KMS-11 (cell line): Measurements from ENCODE around the gene LARP6.
"Not testable (repeated sequence)": the region's sequence is repeated elsewhere in the genome, so short reads cannot be mapped to it uniquely, and the experiment has no call there.

Source experiments
- H2AFZ ChIP-seq: fragments of 200-600 bp; sonication (generic); 2 replicates; pipeline ENCODE4 v1.6.1; 2016; ENCODE audit warnings: antibody characterized with exemption, mixed run types, low read depth
- H3K27ac ChIP-seq: fragments of 200-600 bp; sonication (generic); 2 replicates; pipeline ENCODE4 v1.6.1; 2016; ENCODE audit warnings: mild to moderate bottlenecking, mixed run types
- H3K27me3 ChIP-seq: fragments of 200-600 bp; sonication (generic); 2 replicates; pipeline ENCODE4 v1.6.1; 2017; ENCODE audit warnings: mild to moderate bottlenecking, low read depth, mixed run types, moderate library complexity; ENCODE audit not compliant: insufficient read depth
- H3K36me3 ChIP-seq: fragments of 200-600 bp; sonication (generic); 2 replicates; pipeline ENCODE4 v1.6.1; 2017; ENCODE audit warnings: mild to moderate bottlenecking, mixed run types; ENCODE audit not compliant: insufficient read depth
- H3K4me1 ChIP-seq: fragments of 200-600 bp; sonication (generic); 2 replicates; pipeline ENCODE4 v1.6.1; 2016; ENCODE audit warnings: mild to moderate bottlenecking, low read depth, mixed run types; ENCODE audit not compliant: poor library complexity, severe bottlenecking
- H3K4me2 ChIP-seq: fragments of 200-600 bp; sonication (generic); 2 replicates; pipeline ENCODE4 v1.7.0; 2016; ENCODE audit warnings: mild to moderate bottlenecking, mixed run types
- H3K4me3 ChIP-seq: fragments of 200-600 bp; sonication (generic); IDR thresholded peaks from 2 replicates; pipeline ENCODE4 v1.6.1; 2017; ENCODE audit warnings: low read depth, low read length, mixed read lengths; ENCODE audit not compliant: insufficient read depth
- H3K79me2 ChIP-seq: fragments of 200-600 bp; sonication (generic); 2 replicates; pipeline ENCODE4 v1.6.1; 2016; ENCODE audit warnings: low read depth, mixed run types; ENCODE audit not compliant: insufficient read depth
- H3K9ac ChIP-seq: fragments of 200-600 bp; sonication (generic); 2 replicates; pipeline ENCODE4 v1.6.1; 2016; ENCODE audit warnings: mild to moderate bottlenecking, mixed run types
- H4K20me1 ChIP-seq: fragments of 200-600 bp; sonication (generic); 2 replicates; pipeline ENCODE4 v1.6.1; 2016; ENCODE audit warnings: mild to moderate bottlenecking, mixed run types; ENCODE audit not compliant: insufficient read depth
- TF ChIP-seq, protein P1 (sequence below): fragments of 200-600 bp; sonication (generic); conservative IDR thresholded peaks from 2 replicates; pipeline ENCODE4 v1.6.1; 2017; ENCODE audit warnings: low read depth, mild to moderate bottlenecking, antibody characterized with exemption, low read length, moderate library complexity, mixed read lengths

LARP6 gene

DNA sequence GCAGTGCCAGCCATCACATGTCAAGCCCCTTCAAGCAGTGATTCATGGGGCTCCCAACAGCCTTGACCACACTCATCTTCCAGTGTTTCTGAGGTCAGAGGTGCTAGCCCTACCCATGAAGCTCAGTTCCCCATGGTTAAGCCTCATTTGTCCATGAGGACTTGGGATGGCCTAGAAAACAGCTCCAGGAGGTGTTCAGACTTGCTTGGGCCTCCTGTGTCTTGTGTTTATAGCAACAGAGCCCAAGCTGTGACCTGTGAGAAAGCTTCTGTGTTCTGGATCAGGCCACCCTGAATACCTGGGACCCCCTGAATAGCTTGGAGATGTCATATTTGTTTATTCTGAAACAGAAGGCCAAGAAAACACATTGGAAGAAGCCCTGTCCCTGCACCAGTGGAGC lies 36.7 kb downstream of the LARP6 start:
- Histone ChIP-seq H3K27ac (no peak overlapping the region), H3K4me3 (no peak overlapping the region), H4K20me1 (no peaks in the 10 kb centered on the region), H3K9ac (no peak overlapping the region), H3K4me2 (no peak overlapping the region), H3K36me3 (no peaks in the 10 kb centered on the region), H3K79me2 (no peaks in the 10 kb centered on the region), H3K27me3 (no peaks in the 10 kb centered on the region), H3K4me1 (no peaks in the 10 kb centered on the region), H2AFZ (no peak overlapping the region)
- TF ChIP-seq, protein P1, sequence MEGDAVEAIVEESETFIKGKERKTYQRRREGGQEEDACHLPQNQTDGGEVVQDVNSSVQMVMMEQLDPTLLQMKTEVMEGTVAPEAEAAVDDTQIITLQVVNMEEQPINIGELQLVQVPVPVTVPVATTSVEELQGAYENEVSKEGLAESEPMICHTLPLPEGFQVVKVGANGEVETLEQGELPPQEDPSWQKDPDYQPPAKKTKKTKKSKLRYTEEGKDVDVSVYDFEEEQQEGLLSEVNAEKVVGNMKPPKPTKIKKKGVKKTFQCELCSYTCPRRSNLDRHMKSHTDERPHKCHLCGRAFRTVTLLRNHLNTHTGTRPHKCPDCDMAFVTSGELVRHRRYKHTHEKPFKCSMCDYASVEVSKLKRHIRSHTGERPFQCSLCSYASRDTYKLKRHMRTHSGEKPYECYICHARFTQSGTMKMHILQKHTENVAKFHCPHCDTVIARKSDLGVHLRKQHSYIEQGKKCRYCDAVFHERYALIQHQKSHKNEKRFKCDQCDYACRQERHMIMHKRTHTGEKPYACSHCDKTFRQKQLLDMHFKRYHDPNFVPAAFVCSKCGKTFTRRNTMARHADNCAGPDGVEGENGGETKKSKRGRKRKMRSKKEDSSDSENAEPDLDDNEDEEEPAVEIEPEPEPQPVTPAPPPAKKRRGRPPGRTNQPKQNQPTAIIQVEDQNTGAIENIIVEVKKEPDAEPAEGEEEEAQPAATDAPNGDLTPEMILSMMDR, result no peak

DNA sequence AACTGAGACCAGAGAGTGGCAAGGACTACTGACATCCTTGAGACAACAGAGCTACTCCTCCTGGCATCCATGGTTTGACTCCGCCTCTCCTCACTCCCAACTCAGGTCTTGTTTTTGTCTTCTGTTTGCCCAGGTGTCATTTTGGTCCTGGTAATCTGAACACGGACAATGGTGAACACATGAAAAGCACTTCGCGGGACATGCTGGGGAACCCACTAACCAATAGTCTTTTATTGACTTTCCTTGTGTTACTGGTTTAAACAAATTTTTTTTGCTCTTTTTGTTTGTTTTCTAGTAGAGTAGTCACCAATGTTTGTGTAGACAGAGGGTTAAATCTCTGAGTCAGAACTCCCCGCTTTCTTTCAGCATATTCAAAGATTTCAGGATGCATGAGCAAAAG lies 38.4 kb downstream of the LARP6 start:
- TF ChIP-seq, protein P1, result no peak
- Histone ChIP-seq H3K4me1 (no peaks in the 10 kb centered on the region), H3K79me2 (no peaks in the 10 kb centered on the region), H3K27ac (no peak overlapping the region), H3K4me3 (no peak overlapping the region), H3K9ac (no peak overlapping the region), H4K20me1 (no peaks in the 10 kb centered on the region), H3K27me3 (no peaks in the 10 kb centered on the region), H2AFZ (no peak overlapping the region), H3K4me2 (no peak overlapping the region), H3K36me3 (no peaks in the 10 kb centered on the region)

DNA sequence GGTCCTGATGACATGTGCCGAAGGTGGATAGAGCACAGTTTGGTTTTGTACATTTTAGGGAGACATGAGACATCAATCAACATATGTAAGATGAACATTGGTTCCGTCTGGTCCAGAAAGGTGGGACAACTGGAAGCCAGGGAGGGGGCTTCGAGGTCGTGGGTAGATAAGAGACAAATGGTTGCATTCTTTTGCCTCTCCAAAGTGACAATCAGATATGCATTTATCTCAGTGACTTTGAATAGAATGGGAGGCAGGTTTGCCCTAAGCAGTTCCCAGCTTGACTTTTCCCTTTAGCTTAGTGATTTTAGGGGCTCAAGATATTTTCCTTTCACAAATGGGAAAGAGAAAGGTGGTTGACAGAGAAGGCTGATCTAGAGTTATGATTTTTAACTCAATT lies 38.9 kb downstream of the LARP6 start:
- not testable (repeated sequence) for H3K79me2 ChIP-seq, H3K36me3 ChIP-seq, H2AFZ ChIP-seq, H3K4me2 ChIP-seq, H3K27ac ChIP-seq, H4K20me1 ChIP-seq, H3K9ac ChIP-seq, H3K27me3 ChIP-seq, H3K4me3 ChIP-seq, H3K4me1 ChIP-seq

DNA sequence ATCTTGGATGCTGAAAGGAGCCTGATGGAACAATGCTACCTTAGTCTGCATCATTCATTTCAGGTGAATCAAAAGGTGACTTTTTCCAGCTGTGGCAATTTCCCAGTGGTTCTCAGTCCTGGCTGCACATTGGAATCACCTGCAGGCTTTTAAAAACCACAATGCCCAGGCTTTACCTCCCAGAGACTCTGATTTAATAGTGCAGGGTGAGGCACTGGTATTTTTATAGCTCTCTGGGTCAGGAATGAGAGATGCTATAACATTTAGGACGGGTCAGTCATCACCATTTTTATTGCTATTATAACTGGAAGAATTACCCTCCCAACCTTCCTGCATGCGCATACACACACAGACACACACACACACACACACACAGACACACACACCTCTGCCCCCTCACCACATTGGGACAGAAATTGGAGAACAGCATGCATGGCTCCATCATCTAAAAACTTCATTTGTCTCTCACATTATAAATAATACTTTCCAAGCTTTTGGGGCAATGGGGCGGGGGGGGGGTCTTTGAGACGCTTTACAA lies 41.1 kb downstream of the LARP6 start:
- no peak overlapping the region for H2AFZ ChIP-seq
- H3K36me3 ChIP-seq, result no peaks in the 10 kb centered on the region
- H4K20me1 ChIP-seq, result no peaks in the 10 kb centered on the region
- no peak overlapping the region for H3K27ac ChIP-seq
- H3K4me3 ChIP-seq, result no peak overlapping the region
- no peak overlapping the region for H3K4me2 ChIP-seq
- TF ChIP-seq, protein P1, result no peak
- no peaks in the 10 kb centered on the region for H3K79me2 ChIP-seq
- H3K4me1 ChIP-seq, result no peaks in the 10 kb centered on the region
- H3K27me3 ChIP-seq, result no peaks in the 10 kb centered on the region
- H3K9ac ChIP-seq, result no peak overlapping the region

DNA sequence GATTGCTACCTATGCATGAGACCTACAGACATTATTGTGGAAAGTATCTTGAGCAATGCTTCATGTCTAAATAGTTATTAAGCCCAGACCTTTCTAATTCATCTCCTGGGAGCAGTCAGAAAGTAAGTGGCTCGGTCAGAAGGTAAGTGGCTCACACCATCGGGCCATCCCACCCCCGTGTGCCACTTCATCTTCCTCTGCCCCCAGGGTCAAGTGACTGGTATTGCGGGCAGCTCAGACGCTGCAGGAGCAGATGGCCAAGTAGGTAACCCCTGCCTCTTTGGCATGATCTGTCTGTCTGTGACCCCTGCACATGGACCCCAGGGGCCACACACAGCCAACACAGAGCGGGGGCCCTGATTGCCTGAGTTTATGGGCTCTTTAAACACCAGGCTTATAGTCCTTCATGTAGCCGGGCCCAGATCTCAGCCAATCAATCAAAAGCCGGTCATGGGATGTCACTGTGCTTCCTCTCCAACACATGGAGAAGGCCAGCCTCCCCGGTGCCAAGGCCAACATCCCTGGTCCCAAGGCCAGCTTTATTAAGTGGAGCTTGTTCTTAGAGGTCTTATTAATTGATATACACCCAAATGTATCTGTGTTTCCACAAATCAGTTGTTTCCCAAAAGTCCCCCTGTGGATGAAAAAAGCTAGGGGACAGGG lies 42.9 kb downstream of the LARP6 start:
- H3K36me3 ChIP-seq, result no peaks in the 10 kb centered on the region
- TF ChIP-seq, protein P1, result no peak
- no peak overlapping the region for H3K9ac ChIP-seq
- no peaks in the 10 kb centered on the region for H3K79me2 ChIP-seq
- H3K4me1 ChIP-seq, result no peaks in the 10 kb centered on the region
- H3K27ac ChIP-seq, result no peak overlapping the region
- no peak overlapping the region for H3K4me3 ChIP-seq
- no peaks in the 10 kb centered on the region for H3K27me3 ChIP-seq
- no peak overlapping the region for H2AFZ ChIP-seq
- no peak overlapping the region for H3K4me2 ChIP-seq
- H4K20me1 ChIP-seq, result no peaks in the 10 kb centered on the region
